NCI-H2107 treated with DMSO at 0.1 percent for 48 hours (cell line): Measurements from ENCODE around the gene TOM1L2.
"Not testable (repeated sequence)": the region's sequence is repeated elsewhere in the genome, so short reads cannot be mapped to it uniquely, and the experiment has no call there.

ENCODE experiments used
- DNase-seq: peaks from one replicate; lab custom pipeline; 2025; ENCODE audit not compliant: unreplicated experiment; lab: John Stamatoyannopoulos, UW

The TOM1L2 gene

DNA sequence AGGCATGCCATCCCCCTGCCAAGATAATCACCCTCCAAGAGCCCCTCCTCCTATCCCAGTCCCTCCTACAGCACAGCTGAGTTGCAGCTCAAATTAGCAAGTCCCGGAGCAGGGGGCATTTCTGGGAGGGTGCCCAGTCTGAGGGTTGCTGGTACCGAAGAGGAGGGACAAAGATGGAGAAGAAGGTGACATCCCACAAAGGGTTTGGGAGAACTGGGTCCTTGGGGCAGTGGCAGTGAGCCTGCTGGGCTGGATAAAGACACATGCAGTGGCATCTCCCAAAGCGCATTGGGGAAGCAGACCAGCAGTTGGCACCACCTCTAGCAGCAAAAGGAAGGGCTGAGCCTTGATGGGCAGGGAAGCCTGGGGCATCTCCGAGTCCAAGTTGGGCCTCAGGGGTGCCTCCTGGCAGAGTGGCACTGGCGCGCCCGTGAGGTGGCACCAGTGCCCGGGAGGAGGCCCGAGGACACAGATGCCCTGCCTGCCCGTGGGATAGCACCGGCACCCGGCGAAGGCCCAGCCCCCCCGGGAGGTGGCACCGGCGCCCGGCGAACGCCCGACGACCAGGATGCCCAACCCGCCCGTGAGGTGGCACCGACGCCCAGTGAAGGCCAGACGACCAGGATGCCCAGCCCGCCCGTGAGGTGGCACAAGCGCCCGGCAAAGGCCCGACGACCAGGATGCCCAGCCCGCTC lies 622 bp downstream of the TOM1L2 start:
- DNase-seq = no peak

DNA sequence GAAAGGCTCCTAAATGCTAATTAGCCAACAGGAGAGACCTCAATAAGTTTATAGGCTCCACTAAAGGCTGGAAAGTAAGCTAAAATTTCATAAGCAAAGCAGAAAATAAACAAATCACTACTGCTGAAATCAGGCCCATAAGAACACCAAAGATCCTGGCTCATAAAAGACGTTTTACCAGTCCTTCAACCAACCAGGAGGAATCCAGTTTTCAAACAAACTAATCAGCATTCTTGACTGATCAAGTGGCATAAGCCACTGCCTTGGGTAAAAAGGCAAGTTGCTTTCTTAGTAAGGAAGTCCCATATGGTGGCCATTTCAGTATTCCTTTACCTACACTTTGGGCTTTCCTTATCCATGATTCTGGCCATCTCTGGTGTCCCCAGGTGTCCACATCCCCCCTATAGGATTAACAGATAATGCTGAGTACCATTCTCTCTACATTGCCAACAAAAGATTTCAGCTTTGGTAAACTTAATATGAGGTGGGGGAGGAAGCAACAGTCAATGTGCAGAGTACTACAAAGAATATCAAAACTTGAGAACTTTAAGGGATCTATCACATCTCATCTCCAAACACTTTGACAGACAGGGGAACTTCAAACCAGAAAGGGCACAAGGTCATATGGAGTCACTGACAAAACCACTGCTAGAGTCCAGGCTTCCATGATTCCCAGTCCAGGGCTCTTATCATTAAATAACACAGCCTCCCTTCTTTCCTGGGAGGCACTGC lies 1.3 kb downstream of the TOM1L2 start:
- no peak for DNase-seq

- no peak for DNase-seq
Observed at GRCh38 chr17:17966399-17966798, 5.8 kb downstream of the TOM1L2 start.

DNA sequence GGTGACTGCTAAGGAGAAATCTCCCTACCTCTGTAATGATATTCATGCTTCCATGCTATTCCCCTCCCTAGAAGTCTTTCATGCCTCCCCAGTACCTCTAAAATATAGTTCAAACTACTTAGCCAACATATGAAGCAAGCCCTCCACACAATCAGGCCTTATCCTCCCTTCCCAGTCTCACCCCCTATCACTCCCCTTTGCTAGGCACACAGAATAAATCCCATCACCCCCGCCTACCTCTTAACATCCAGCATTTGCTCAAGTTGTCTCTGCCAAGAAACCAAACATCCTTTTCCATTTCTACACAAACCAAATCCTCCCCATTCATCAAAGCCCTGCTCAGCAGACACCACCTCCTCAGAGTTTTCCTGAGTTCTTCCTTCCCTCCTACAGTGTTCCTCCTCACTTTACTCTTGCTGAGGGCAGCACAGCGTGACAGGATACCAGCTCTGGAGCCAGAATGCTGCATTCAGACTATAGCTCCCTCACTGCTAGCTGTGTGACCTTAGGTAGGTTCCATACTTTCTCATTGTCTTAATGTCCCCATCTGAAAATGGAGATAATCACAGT lies 7.0 kb downstream of the TOM1L2 start:
- DNase-seq = no peak

GRCh38 chr17:17964710-17965109 lies 7.5 kb downstream of the TOM1L2 start:
- no peak for DNase-seq

- DNase-seq = no peak
Observed at GRCh38 chr17:17963694-17964436, 8.3 kb downstream of the TOM1L2 start.

DNA sequence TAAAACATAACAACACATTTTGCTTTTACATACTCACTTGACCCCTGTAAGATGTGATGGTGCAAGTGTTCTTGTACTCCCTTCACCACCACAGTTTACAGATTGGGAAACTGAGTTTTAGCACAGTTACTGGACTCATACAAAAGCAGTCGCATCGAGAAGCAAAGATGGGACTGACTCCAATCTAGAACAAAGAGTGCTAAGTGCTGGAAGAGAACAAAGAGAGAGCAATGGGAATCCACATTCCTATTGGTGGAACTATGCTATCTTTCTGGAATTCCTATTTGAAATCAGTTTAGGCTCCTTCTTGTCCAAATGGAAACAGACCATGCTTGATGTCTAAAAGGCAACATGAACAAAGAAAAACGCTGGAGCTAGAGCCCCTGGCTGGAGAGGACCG lies 9.1 kb downstream of the TOM1L2 start:
- no peak for DNase-seq

GRCh38 chr17:17960500-17961030 lies 11.6 kb downstream of the TOM1L2 start:
- DNase-seq = no peak

DNA sequence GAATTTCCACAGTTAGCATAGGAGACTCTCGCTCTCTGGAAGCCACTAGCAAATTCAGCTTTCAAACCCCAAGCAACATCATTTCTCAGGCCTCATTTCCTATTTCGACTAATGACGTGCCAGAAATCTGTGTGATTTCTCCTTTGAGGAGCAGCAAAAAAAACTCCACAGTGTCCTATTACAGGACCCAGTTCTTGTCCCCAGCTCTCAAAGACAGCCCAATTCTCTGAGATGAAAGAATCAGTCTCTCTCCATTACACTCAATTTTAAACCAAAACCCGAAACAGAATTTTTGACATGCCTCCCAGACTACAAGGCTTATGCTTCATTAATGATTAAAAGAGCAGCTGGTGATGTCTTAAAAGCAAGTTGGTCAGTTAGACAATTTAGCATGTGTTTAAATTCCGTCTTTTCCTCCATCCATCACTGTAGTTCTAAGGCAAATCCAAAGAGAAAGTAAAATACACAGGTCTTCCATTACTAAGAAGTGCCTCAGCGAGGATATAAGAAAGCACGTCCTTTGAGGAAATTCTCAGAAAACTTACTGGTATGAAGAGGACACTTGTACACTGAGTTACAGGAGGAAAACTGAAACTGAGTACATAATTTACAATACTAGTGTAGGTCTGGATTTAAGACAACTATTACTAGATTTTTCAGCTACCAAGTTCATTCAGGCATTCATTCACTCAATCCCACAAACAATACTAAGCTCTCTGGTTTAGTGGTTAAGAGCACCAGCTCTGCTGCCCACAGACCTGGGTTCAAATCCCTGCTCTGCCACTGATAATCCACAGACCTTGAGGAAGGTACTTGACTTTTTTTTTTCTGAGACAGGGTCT lies 12.5 kb downstream of the TOM1L2 start:
- no peak for DNase-seq

DNA sequence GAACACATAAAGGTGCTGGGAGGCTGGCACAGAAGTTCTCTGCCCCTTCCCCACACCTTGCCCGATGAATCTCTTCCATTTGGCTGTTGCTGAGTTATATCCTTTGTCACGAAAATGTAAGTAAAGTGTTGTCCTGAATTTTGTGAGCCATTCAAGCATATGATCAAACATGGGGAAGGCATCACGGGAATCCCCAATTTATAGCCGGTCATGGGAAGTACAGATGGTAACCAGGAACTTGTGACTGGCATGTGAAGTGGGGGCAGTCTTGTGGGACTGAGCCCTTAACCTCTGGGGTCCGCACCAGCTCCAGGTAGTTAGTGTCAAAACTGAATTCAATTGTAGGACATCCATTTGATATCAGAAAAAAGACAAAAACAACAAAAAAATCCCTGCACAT lies 13.2 kb downstream of the TOM1L2 start:
- DNase-seq = no peak

DNA sequence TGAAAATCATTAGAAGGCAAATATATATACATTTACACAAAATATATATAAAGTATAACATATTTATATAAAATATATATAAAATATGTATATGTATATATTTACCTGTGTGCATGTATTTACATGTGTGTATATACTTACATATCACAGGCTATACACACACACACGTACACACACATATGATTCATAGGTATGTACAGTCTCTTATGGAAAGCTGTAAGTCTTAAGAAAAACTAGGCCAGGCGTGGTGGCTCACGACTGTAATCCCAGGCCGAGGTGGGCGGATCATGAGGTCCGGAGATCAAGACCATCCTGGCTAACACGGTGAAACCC lies 14.7 kb downstream of the TOM1L2 start:
- DNase-seq = no peak

- not testable (repeated sequence) for DNase-seq
Observed at GRCh38 chr17:17955790-17956341, 16.3 kb downstream of the TOM1L2 start.

DNA sequence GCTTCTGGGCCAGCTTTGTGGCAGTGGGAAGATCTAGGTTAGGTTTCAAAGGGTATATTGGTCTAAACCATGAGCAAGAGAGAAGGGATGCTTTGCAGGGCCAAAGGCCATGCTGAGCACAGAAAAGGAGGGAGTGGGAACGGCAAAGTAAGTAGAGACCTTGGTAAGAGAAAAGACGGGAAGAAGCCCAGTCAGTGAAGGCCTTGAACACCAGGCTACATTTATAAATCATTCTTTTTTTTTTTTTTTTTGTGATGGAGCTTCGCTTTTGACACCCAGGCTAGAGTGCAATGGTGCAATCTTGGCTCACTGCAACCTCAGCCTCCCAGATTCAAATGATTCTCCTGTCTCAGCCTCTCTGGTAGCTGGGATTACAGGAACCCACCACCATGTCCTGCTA lies 18.1 kb downstream of the TOM1L2 start:
- no peak for DNase-seq

- no peak for DNase-seq
Observed at GRCh38 chr17:17952691-17953090, 19.5 kb downstream of the TOM1L2 start.

DNA sequence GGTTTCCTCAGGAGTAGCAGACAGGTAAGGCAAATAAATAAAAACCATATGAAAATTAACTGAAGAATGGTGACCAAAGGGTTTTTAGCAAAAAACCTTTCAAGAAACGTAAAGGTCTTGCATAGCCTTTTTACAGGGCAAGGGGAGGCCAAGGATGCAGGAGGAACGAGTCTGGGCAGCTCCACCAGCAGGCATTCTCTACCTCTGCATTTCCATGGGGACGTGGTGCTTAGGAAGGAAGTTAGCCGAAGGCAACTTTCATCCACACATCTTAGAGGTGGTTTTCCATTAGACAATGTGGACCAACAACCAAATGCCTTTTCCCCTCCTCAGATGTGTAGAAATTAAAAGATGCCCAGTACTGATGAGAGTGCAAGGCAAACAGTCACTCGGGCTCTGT lies 20.7 kb downstream of the TOM1L2 start:
- no peak for DNase-seq

GRCh38 chr17:17950806-17951205 lies 21.4 kb downstream of the TOM1L2 start:
- no peak for DNase-seq

GRCh38 chr17:17950347-17950746 lies 21.9 kb downstream of the TOM1L2 start:
- no peak for DNase-seq

DNA sequence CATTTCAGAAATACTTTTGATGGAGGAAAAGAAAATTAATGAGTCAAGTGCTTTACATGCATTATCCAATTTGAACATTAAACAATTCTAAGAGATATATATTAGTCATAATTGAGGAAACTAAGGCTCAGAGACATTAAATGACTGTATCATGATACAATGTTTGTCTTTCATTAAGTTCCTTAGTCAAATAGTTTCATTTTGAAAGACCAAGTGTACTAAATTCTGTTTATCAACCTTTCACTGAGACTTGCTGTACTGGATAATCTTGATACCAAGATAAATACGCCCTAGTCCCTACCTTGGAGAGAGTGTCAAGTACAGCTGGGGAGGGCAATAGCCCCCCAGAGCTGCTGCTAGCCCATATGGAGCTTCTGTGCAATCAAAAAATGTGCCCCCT lies 24.2 kb downstream of the TOM1L2 start:
- DNase-seq = no peak

DNA sequence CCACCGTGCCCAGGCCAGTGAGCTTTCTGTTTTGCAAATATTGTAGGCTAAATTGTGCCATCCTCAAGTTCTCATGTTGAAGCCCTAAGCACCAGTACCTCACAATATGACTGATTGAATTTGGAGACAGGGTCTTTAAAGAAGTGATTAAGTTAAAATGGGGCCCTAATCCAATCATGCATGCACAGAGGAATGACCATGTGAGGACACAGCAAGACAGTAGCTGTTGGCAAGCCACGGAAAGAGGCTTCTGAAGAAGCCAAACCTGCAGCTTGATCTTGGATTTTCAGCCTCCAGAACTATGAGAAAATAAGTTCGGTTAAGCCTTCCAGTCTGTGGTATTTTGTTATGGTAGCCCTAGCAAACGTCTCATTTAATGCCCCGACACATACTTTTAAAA lies 24.9 kb downstream of the TOM1L2 start:
- DNase-seq = no peak

DNA sequence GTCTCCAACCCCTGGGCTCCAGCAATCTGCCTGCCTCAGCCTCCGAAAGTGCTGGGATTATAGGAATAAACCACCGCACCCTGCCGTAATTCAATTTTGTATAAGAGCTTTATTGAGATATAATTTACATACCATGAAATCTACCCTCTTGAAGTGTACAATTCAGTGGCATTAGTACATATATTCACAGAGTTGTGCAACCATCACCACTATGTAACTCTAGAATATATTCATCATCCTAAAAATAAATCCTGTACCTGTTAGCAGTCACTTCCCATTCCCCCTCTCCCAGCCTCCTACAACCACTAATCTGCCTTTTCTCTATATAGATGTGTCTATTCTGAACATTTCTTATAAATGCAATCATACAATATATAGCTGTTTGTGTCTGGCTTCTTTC lies 26.1 kb downstream of the TOM1L2 start:
- DNase-seq = no peak
